ENCODE results near the gene ERCC6L2.

GRCh38 chr9:95920017-95920416 is 44.5 kb downstream of the ERCC6L2 start:
- TF ChIP-seq, protein P1, sequence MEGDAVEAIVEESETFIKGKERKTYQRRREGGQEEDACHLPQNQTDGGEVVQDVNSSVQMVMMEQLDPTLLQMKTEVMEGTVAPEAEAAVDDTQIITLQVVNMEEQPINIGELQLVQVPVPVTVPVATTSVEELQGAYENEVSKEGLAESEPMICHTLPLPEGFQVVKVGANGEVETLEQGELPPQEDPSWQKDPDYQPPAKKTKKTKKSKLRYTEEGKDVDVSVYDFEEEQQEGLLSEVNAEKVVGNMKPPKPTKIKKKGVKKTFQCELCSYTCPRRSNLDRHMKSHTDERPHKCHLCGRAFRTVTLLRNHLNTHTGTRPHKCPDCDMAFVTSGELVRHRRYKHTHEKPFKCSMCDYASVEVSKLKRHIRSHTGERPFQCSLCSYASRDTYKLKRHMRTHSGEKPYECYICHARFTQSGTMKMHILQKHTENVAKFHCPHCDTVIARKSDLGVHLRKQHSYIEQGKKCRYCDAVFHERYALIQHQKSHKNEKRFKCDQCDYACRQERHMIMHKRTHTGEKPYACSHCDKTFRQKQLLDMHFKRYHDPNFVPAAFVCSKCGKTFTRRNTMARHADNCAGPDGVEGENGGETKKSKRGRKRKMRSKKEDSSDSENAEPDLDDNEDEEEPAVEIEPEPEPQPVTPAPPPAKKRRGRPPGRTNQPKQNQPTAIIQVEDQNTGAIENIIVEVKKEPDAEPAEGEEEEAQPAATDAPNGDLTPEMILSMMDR (conservative IDR thresholded peaks at IDR 0.05; ENCODE audit: low read depth, low read length) = no peak
- no peak for TF ChIP-seq POLR2A (IDR thresholded peaks at IDR 0.05; ENCODE audit: low read depth, low read length)
- no peak for TF ChIP-seq BHLHE40 (IDR thresholded peaks at IDR 0.05; ENCODE audit: low read depth, low read length)
- TF ChIP-seq SMC3 (IDR thresholded peaks at IDR 0.05; ENCODE audit: low read depth, low read length) = no peak
- no peak for TF ChIP-seq CEBPB (IDR thresholded peaks at IDR 0.05; ENCODE audit: low read depth, low read length)
- TF ChIP-seq USF2 (IDR thresholded peaks at IDR 0.05; ENCODE audit: low read depth, low read length) = no peak
- no peak for TF ChIP-seq CHD1 (IDR thresholded peaks at IDR 0.05; ENCODE audit: low read depth, low read length)
- TF ChIP-seq MAFK (IDR thresholded peaks at IDR 0.05; ENCODE audit: low read depth, low read length) = no peak
- TF ChIP-seq RFX5 (IDR thresholded peaks at IDR 0.05; ENCODE audit: low read depth, low read length) = no peak
- no peak for TF ChIP-seq FOS (IDR thresholded peaks at IDR 0.05; ENCODE audit: low read depth, low read length)
- no peak for TF ChIP-seq NFE2L2 (IDR thresholded peaks at IDR 0.05; ENCODE audit: low read depth, low read length)
- TF ChIP-seq, protein P2, sequence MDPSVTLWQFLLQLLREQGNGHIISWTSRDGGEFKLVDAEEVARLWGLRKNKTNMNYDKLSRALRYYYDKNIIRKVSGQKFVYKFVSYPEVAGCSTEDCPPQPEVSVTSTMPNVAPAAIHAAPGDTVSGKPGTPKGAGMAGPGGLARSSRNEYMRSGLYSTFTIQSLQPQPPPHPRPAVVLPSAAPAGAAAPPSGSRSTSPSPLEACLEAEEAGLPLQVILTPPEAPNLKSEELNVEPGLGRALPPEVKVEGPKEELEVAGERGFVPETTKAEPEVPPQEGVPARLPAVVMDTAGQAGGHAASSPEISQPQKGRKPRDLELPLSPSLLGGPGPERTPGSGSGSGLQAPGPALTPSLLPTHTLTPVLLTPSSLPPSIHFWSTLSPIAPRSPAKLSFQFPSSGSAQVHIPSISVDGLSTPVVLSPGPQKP (IDR thresholded peaks at IDR 0.05; ENCODE audit: borderline replicate concordance, low read depth, low read length) = no peak
- TF ChIP-seq RCOR1 (IDR thresholded peaks at IDR 0.05; ENCODE audit: insufficient replicate concordance, low read length) = no peak
